GM18498 (cell line): ENCODE measurements around the gene BRSK2.

Source experiments
- ATAC-seq: cut with Tn5 transposase; IDR thresholded peaks from one replicate; pipeline ENCODE4 v1.9.1; 2021; ENCODE audit warnings: mild to moderate bottlenecking, moderate library complexity; ENCODE audit not compliant: unreplicated experiment

The BRSK2 gene

DNA sequence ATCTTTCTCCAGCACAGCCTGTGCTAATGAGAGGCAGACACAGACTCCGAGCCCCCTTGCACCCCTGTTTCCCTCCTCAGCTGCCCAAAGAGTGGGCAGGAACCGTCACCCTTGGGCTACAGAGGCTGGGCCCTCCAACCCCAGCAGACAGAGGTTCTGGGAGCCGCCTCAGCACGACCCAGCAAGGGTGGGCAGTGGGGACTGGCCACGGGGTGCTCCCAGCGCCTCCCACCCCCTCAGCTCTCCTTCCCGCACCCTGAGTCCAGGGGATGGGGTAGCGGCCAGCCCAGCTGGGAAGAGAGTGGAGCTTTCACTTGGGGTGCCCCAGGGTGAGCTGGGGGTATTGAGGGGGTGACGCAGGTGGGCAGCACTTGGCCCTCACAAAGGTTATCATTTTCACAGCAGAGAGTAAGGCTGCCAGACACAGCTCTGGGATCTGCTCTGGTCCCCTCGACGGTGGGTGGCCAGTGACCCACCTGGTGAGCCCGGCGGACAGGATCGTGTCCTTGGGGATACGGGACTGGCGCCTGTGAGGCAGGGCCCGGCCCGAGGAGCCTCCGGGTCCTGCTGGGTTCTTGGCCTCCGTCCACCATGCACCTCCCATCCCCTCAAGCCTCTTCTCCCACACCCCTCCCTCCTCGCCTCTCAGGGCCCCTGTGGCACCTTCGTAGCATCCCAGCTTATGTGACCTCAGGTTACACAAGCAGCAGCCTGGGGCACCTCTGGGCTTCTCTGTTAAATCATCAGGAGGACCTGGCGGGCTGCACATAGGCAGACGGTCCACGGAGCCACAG, 14.4 kb upstream of the BRSK2 start:
- ATAC-seq, result no peak

DNA sequence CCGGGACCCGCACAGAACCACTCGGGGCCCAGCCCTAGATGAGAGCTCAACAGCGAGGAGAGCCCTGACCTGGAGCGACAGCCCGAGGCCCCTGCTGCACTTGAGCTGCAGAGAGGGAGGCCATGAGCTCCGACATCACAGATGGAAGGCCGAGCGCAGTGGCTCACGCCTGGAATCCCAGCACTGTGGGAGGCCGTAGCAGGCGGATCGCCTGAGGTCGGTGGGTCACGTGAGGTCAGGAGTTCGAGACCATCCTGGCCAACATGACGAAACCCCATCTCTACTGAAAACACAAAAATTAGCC, 13.8 kb upstream of the BRSK2 start:
- ATAC-seq, result no peak

DNA sequence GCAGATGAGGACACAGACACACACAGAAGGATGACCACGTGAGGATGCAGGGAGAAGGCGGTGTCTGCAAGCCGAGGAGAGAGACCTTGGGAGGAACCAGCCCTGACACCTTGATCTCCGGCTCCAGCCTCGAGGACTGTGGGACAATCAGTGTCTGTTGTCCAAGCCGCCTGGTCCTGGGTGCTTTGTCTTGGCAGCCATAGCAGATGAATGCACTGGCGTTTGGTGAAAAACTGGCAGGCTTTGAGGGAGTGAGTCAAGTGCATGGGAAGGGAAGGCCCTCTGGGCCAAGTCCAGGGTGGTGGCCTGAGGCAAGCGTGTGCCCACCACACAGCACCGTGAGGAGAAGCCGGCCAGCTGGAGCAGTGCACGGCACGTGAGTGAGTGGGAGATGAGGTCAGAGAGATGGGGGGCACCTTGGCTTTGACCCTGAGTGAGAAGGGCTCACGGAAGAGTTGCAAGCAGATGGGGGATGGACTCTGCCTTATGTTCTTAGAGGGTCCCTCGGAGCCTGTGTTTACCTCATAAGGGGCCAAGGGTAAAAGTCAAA, 12.4 kb upstream of the BRSK2 start:
- ATAC-seq, result no peak

DNA sequence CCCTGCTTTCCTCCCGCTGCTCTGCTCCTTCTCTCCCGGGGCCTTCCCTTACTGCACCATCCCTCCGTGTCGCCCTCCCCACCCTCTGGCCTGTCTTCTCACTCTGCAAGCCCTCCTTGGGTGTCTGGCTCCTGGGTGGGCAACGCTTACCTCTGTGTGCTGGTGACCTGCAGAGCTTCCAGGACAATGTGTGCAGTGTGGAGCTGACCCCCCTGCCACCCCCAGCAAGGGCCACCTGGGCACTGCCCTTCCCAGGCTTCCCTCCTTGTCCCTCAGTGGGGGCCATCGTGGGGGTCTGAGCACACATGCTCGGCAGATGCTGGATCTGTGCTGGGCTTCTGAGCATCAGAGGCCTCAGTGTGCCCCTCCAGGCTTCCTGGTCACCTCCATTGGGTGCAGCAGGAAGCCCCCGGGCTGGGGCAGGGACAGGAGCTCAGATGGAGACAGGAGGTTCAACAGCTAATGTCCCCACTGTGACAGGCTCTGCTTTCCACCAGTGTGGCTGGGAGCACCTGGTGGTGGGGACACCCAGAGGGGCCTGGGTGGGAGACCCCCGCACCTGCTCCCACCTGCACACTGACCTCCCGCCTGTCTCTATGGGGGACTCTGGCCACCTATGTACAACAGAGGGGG, 7.8 kb upstream of the BRSK2 start:
- ATAC-seq, result no peak

DNA sequence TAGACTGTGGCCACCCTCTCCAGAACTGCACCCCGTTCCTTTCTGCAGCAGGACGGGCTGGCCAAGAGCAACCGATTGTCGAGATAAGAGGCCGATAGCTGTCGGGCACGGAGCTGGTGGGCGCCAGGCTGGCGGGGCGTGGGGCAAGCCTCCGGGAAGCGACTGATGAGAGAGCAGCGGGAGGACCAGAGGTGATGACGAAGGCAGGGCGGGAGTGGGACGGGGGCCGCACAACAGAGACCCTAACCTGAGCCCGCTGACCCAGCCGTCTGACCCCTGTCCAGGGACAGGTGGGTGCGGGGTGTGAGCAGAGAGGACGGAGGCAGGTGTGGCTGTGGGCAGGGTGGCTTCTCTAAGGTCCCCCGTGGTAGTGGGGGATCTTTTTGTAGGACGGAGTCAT, 7.3 kb upstream of the BRSK2 start:
- ATAC-seq, result no peak

DNA sequence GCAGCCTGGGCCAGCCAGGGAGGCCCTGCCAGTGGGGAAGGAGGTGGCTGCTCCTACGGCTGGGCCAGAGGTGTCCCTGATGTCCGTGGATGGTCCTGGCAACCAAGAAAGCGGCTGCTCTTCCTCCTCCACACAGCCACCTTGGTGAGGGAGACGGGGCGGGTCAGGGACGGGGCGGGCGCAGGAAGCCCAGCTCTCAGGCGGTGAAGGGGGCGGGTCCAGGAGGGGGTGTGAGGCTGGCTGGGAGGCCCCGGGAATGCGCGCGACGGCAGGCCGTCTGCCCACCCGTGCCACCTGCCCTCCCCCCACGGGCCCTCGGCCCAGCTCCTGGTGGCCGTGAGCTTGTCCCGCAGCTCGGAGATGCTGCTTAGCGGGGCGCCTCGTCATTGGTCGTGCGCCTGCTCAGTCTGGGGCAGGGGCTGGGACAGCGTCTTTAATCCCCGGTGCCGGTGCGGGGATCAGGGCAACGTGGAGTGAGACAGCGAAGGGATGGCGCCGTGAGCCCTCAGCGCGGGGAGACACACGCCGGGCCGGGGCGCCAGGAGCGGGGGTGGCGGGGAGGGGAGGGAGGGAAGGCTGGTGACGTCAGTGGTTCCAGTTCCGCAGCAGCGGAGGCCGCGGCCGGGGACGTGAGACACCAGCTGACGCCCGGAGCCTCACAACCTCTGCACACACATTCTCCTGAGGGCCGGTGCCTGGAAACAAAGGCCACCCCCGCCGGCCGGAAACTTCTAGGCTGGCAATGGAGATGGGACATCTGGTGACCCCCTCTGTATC, 6.7 kb upstream of the BRSK2 start:
- ATAC-seq, result peak; percentile 91

DNA sequence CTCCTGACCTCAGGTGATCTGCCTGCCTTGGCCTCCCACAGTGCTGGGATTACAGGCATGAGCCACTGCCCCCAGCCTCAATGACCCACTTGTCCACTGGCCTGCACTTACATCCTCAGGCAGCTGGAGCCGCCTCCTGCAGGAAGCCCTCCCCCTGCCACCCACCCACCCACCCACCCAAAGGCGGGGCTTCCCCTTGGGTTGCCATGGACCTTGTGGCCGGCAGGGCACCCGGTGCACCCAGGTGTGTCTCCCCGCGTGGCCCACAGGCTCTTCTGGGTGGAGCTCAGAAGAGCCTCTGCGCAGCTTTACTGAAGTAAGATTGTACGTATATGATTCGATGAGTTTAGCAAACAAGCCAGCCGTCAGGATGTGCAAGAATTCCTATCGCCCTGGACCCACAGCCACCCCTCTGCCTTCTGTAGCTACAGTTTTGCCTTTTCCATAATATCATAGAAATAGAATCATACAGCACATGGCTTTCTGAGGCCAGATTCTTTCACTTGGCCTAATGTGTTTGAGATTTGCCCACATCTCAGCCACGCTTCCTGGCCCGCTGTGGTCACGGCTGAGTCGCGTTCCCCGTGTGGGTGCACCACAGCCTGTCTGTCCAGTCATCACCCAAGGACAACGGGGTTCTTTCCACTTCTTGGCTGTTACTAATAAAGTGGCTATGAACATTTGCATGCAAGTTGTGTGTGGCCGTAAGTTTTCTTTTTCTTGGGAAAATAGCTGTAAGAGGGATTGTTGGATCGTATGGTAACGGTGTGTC, 5.3 kb upstream of the BRSK2 start:
- no peak for ATAC-seq

DNA sequence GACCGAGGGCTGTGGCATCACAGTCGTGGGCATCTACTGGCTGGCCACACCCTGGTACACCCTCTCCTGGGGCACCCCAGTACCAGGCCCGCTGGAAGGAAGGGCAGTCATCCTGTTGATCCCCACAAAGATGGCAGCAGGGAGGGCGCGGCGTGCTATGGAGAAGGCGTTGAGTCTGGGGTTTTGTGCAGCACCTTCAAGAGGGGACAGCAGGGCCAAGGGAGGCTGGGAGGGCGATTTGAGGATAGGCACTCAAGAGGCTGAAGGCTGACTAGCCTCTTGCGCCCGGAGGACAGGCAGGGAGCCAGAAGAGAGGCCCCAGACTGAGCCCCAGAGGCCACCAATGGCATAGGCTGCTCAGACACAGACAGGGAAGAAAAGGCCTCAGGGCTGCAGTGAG, 2.2 kb upstream of the BRSK2 start:
- no peak for ATAC-seq

DNA sequence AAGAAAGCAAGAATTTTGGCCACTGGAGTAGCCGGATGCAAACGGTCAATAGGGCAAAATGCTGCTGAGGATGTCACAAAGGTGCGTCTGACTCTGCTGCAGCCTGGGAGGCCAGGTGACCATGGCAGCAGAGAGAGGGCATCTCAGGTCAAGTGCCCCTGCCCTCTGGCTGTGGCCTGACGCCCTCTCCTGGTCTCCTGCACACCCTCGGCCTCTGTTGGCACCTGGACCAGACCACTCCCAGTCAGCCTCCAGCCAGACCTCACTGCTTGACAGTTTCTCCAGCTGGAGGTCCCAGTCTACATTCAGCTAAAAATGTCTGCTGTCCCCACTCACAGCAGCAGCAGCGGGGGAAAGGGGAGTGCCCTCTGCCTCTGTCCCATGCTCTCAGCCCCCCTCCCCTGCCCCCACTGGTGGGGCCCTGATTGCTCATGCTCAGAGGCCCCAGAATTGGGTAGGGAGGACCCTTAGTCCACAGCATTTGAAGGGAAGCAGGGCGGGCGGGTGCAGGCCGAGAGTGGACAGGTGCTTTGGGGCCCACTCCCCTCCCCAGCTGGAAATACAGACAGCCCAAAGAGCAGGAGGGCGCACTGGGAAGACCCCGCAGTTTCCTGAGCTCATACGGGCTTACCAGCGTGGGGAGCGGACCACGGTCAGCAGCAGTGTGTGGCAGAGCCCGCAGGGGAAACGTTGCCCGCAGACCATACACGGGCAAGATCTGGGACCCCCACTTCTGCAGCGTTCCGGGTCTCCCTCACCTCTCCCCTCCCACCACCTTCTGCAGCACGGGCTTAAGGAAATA, 1.6 kb upstream of the BRSK2 start:
- ATAC-seq, result no peak

DNA sequence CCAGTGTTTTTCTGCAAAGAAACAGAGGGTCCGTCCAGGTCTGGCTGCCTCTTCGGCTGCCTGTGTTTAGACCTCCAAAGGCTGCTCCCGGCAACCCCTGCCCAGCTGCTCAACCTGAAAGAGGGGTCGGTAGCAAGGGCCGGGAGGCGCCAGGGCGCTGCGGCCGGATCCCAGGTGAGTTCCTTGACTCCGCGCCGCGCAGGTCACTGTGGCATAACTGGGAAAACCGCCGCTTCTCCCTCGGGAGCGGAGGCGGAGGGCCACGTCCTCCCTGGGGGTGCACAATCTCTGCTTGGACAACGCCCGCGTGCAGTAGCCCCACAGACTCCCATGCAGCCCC, 1.0 kb upstream of the BRSK2 start:
- no peak for ATAC-seq

DNA sequence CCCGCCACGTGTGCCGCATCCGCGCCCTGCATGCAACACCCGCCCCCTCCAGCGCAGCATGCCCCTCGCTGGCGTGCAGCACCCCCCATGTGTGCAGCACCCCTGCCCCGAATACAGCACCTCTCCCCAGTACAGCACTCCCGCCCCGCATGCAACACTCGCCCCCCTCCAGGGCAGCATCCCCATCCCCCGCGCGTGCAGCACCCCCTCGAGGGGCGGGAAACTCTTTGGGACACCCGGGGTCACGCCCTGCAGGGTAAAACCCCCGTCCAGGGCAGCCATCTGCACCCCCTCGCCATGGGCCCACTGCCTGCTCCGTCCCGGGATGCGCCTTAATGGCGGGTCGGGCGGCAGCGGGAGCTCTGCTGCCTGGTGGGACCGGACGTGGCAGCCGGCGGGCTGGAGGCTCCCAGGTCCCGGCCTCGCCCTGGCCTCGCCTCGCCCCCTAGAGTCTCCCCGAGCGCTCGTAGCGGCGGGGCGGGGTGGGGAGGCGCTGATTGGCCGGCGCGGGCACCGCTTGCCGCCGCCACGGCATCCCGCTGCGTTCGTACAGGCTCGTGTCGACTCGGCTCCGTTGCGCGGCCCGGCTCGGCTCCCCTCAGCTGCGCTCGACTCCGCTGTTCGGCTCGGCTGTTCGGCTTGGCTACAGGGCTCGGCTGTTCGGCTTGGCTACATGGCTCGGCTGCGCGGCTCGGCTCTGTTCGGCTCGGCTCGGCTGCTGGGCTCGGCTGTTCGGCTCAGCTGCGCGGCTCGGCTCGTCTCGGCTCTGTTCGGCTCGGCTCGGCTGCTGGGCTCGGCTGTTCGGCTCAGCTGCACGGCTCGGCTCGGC, 417 bp upstream of the BRSK2 start:
- peak; percentile 95 for ATAC-seq

DNA sequence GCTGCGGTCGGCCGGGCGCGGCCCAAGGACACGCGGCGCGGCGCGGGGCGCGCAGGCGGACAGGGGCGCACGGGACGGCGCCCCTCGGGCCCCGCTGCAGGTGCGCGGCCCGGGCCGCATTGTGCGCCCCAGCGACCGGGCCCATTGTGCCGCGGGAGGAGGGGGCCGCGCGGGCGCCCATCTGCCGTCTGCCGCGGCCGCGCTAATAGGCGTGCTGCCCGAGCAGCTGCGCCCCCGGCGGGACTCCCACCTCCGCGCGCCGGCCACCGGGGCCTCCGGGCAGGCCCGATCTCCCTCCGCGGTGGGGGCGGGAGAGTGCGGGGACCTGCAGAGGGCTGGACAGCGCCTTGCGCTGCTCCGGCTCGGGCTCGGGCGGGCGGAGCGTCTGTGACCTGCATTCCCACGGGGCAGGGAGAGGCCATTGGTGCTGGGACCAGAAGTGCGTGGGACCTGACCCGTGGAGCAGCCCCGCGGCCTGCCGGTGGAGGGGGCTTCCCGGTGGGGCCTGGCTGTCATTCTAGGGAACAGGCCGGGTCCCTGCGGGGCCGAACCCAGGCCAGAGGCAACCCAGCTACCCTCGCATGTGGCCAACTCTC, 933 bp downstream of the BRSK2 start:
- no peak for ATAC-seq

DNA sequence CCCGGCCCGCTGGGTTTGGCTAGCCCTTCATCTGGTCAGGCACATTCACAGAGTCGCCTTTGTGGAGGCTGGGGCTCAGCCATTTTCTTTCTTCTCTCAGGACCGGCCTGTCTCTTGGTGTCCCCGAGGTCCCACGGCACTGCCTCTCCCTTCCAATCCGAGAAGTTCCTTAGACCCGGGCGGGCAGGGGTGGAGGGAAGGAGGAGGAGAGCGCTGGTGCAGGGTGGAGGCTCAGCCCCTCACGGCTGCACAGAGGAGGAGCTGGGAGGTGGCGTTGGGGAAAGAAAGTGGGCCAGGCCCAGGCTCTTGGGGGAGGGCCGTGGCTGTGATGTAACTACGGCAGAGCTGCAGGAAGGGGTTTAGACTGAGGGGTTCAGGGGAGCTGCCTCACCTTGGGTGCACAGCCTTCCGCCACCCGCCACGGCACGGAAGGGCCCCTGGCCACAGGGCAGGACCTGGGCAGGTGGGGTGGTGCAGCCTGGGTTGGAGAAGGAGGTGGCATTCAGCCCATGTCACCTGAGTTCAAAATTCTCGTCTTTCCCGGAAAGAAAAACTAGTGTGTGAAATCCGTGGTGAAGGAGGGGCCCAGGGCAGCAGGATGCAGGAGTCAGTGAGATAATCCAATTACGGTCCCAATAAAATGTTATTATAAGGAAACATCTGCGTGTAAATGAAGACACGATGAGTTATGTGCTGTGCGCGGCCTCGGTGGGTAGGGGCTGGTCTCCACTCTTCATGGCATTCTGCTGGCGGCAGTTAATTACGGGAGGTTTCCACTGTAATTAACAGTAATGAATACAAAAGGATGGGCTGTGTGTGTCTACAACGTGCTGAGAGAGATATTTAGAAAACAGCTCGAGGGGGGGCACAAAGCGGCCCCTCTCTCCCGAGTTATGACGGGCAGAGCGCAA, 1.7 kb downstream of the BRSK2 start:
- no peak for ATAC-seq

DNA sequence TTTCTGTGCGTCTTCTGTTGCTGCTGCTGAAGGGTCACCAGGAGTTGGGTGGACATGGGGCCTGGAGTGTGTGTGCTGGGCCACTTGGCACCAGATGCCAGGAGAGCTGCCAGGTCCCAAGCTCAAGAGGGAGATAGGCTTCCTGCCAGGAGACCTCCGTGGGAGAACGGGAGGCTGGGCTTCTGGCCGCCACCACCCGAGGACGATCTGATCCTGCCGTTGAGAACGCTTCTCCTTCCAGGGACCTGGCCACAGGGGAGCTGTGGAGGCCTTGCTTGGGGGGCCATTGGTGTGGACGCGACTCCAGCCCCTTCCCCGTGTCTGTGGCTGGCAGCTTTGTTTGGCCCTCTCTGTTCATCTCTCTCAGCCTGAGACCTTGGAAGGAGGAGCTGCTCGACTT, 2.4 kb downstream of the BRSK2 start:
- ATAC-seq, result no peak

DNA sequence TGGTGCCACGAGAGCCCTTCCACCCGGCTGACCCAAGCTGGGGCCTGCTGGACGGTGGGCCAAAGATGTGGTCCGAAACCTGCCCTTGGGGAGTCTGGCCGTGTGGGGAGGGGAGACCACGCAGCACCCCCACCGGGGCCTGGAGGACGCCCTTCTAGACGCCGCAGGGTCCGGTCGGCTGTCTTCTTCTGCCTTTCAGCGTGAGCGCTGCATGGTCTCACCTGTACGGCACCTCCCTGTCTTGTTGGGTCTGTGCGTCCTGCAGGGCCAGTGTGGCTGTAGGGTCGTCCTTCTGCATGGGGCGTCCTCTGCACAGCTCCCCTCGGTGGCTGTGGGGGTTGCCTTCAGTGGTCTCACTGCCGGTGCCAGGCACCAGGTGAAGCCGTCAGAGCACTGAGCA, 2.8 kb downstream of the BRSK2 start:
- ATAC-seq, result no peak

DNA sequence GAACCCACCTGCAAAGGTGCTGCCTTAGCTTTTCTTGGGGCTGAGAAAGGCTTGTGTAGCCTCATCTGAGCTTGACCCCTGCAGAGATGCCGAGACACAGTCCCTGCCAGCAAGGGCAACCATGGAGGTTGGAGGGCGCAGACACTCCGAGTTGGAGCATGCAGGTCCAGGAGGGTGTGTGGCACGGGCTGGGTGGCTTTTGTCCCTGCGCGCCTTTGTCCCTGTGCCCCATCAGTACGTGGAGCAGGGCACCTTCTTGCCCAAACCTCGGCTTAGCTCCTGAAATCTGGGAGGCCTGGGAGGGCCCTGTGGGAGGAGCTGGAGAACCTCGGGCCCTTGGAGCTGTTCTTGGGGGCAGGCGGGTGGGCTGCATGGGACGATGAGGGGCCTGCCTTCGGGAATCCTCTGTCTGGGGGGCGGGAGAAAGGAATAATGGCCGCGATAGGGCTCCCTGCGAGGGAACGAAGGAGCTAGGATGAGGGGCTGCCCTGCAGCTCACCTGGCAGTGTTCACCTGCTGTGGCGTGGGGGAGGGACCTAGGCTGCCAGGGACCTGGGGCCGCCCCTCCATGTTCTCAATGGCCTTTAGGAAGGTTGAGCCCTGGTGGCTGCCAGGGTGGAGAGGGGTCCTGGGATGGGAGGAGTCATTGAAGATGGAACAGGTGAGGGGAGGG, 3.4 kb downstream of the BRSK2 start:
- ATAC-seq, result no peak

DNA sequence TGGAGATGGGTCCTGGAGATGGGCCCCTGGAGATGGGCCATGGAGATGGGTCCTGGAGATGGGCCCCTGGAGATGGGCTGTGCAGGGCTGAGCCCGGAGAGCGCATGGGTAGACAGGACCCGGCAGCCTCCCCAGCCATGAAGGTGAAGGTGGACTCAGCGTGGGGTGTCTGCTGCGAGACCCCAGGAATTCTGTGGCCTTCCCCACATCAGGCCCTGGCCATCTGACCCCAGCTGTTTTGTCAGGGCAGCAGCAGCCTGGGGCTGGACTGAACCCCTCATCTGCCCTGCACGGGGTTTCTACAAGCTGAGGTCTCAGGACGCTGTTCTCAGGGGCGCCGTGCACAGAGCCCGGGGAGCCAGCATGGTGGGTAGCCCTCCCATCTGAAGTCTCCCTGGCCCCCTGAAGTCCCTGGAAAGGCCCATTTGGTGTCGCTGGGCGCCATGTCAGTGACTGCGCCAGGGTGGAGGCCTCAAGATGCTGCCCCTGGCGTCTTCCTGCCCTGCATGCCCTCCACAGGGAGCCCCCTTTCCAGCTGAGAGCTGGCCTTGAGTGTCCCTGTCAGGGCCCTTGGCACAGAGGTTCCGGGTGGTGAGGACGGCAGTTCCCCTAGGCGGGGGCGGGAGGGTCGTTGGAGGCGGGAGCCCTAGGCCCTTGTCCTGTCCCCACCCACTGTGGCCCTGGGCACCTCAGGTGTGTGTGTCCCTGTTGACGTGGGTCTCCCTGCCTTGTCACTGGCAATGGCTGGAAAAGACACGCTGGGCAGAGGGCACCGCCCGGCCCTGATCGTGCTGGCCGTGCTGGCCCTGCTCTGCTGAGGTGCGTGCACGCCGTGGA, 5.4 kb downstream of the BRSK2 start:
- no peak for ATAC-seq
